ENCODE data around the gene ACTG1.
"Not testable (repeated sequence)": the region's sequence is repeated elsewhere in the genome, so short reads cannot be mapped to it uniquely, and the experiment has no call there.

The ACTG1 gene

DNA sequence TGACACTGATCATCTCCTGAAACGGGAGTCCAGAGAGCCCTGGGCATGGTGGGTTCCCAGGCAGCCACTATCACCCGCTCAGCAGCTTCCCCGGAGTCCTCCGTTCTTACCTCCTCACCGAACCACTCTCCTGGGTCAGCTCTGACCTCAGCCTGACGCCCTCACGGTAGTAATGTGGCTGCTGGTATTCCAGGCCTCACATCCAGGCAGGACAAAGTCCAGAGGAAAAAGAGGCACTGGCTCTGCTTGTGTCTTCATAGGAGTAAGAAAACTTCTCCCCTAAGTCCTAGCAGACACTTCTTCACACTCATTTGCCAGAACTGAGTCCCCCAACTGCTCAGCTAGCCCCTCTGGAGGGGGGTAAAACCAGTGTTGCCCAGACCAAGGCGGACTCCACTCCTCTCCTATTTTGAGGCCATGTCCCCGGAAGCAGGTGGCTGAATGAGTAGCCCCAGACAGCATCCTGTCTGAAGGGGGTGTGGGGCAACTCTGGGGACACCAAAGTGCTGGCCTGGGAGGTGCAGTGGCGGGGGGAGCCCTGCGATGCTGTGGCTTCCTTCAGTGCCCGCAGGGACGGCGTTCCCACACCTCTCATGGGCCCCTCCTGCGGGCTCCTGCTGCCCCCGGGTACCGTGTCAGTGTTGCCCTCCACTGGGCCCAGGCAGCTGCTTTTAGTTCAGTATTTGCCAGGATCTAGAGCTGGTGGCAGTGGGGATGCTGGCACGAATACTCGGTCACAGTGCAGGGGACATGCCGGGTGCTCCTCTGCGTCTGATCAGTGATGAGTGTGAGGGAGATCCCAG lies 20.9 kb upstream of the ACTG1 start:
- H3K23ac ChIP-seq (ENCODE audit: low read depth, low read length, poor library complexity) = no peak overlapping the region
- H2BK5ac ChIP-seq (ENCODE audit: low read length) = no peak overlapping the region
- peak overlapping the region; percentile 48 for H3K18ac ChIP-seq (ENCODE audit: low read length)
- no peak overlapping the region for H3K9ac ChIP-seq (ENCODE audit: low read depth, low read length, poor library complexity)
- no peak overlapping the region for H3K4me3 ChIP-seq (ENCODE audit: low read length in 2 of 2)
- H3K4me2 ChIP-seq (ENCODE audit: insufficient read depth, low read length, poor library complexity, severe bottlenecking) = no peak overlapping the region
- no CpG with 5 or more reads among the region's 21 CpGs for WGBS, 2 donors (ENCODE audit: extremely low coverage in 2 of 2, insufficient read length in 2 of 2, insufficient replicate concordance in 1 of 2)
- peaks cover 6% of the 10 kb centered on the region for H3K79me1 ChIP-seq (ENCODE audit: low read depth, low read length)
- H2BK15ac ChIP-seq (ENCODE audit: low read length) = no peak overlapping the region
- no peak overlapping the region for H2AFZ ChIP-seq (ENCODE audit: low read length)
- no peaks in the 10 kb centered on the region for H3K36me3 ChIP-seq (replicated peaks in 1 of 2; ENCODE audit: control insufficient read depth in 2 of 2, insufficient read depth in 2 of 2, low read length in 2 of 2)
- H3K27me3 ChIP-seq (ENCODE audit: control insufficient read depth in 3 of 3, insufficient read depth in 3 of 3, low read depth in 1 of 3, low read length in 3 of 3) = peaks cover 3 to 22% (median 6%) of the 10 kb centered on the region in 3 experiments
- H3K27ac ChIP-seq (replicated peaks; ENCODE audit: low read length) = no peak overlapping the region
- H3K4ac ChIP-seq (ENCODE audit: low read length) = no peak overlapping the region
- no peak overlapping the region for H2BK120ac ChIP-seq (ENCODE audit: low read depth, low read length)
- peak overlapping the region; percentile 71 for H3K14ac ChIP-seq (ENCODE audit: low read length)
- peak overlapping the region; percentile 41 for H2BK12ac ChIP-seq (ENCODE audit: low read length)
- no peak overlapping the region for H4K8ac ChIP-seq (ENCODE audit: low read depth, low read length)
- H2AK5ac ChIP-seq (ENCODE audit: low read depth, low read length) = peak overlapping the region; percentile 70
- H3K9me3 ChIP-seq (replicated peaks in 1 of 2; ENCODE audit: control insufficient read depth in 2 of 2, insufficient read depth in 1 of 2, low read depth in 1 of 2, low read length in 2 of 2) = peaks cover 0 to 6% of the 10 kb centered on the region in 2 donors
- DNase-seq (ENCODE audit: low spot score) = no peak
- H4K91ac ChIP-seq (ENCODE audit: low read depth, low read length, poor library complexity) = no peak overlapping the region
- peaks cover 2 to 6% of the 10 kb centered on the region in 2 donors for H3K4me1 ChIP-seq (ENCODE audit: control insufficient read depth in 2 of 2, insufficient read depth in 1 of 2, low read depth in 1 of 2, low read length in 2 of 2)

DNA sequence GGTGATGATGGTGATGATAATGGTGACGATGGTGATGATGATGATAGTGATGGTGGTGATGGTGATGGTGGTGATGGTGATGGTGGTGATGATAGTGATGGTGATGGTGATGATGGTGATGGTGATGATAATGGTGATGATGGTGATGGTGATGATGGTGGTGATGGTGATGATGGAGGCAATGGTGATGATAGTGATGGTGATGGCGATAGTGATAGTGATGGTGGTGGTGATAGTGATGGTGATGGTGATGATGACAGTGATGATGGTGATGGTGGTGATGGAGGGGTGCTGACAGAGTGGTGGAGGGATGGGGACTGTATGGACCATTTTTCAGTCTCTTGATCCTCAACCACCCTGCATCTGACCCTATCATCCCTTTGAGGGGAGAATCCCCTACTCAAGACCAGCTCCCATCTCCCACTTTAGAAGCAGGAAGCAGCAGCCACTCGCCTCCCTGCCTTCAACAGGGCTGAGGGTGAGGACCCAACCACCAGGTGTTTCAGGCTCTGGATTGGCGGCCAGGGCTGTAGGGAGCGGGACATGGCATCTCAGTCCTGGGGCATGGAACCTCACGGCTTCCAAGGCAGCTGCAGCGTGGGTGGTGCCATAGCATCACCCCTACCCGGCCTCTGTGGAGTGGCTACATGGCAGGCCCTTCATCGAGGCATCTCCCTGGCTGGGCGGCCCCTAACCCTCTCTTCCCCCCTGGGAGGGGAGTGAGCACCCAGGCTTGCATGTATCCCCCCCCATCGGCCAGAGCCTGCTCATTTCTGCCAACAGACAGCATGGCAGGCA lies 20.1 kb upstream of the ACTG1 start:
- H3K9me3 ChIP-seq (replicated peaks in 1 of 2; ENCODE audit: control insufficient read depth in 2 of 2, insufficient read depth in 1 of 2, low read depth in 1 of 2, low read length in 2 of 2) = peaks cover 0 to 6% of the 10 kb centered on the region in 2 donors
- DNase-seq (ENCODE audit: low spot score) = no peak
- no peak overlapping the region for H3K14ac ChIP-seq (ENCODE audit: low read length)
- peak overlapping the region in 1 of 2 donors; percentile 51 for H3K4me3 ChIP-seq (ENCODE audit: low read length in 2 of 2)
- H2BK5ac ChIP-seq (ENCODE audit: low read length) = no peak overlapping the region
- peak overlapping the region; percentile 12 for H4K91ac ChIP-seq (ENCODE audit: low read depth, low read length, poor library complexity)
- H2AK5ac ChIP-seq (ENCODE audit: low read depth, low read length) = peak overlapping the region; percentile 14
- H2BK120ac ChIP-seq (ENCODE audit: low read depth, low read length) = no peak overlapping the region
- no peak overlapping the region for H4K8ac ChIP-seq (ENCODE audit: low read depth, low read length)
- no peak overlapping the region for H3K4me2 ChIP-seq (ENCODE audit: insufficient read depth, low read length, poor library complexity, severe bottlenecking)
- peaks cover 6 to 22% (median 6%) of the 10 kb centered on the region in 3 experiments for H3K27me3 ChIP-seq (ENCODE audit: control insufficient read depth in 3 of 3, insufficient read depth in 3 of 3, low read depth in 1 of 3, low read length in 3 of 3)
- WGBS, 2 donors (ENCODE audit: extremely low coverage in 2 of 2, insufficient read length in 2 of 2, insufficient replicate concordance in 1 of 2) = no CpG with 5 or more reads among the region's 11 CpGs
- peak overlapping the region; percentile 37 for H2BK15ac ChIP-seq (ENCODE audit: low read length)
- no peak overlapping the region for H3K4ac ChIP-seq (ENCODE audit: low read length)
- H2AFZ ChIP-seq (ENCODE audit: low read length) = no peak overlapping the region
- peaks cover 6% of the 10 kb centered on the region for H3K79me1 ChIP-seq (ENCODE audit: low read depth, low read length)
- peaks cover 4 to 7% of the 10 kb centered on the region in 2 donors for H3K4me1 ChIP-seq (ENCODE audit: control insufficient read depth in 2 of 2, insufficient read depth in 1 of 2, low read depth in 1 of 2, low read length in 2 of 2)
- no peak overlapping the region for H3K23ac ChIP-seq (ENCODE audit: low read depth, low read length, poor library complexity)
- no peak overlapping the region for H2BK12ac ChIP-seq (ENCODE audit: low read length)
- no peak overlapping the region for H3K27ac ChIP-seq (replicated peaks; ENCODE audit: low read length)
- H3K9ac ChIP-seq (ENCODE audit: low read depth, low read length, poor library complexity) = peak overlapping the region; percentile 44
- H3K36me3 ChIP-seq (replicated peaks in 1 of 2; ENCODE audit: control insufficient read depth in 2 of 2, insufficient read depth in 2 of 2, low read length in 2 of 2) = no peaks in the 10 kb centered on the region
- H3K18ac ChIP-seq (ENCODE audit: low read length) = no peak overlapping the region

- H3K4me2 ChIP-seq (ENCODE audit: insufficient read depth, low read length, poor library complexity, severe bottlenecking); H3K9ac ChIP-seq (ENCODE audit: low read depth, low read length, poor library complexity); H4K8ac ChIP-seq (ENCODE audit: low read depth, low read length); H3K27ac ChIP-seq (replicated peaks; ENCODE audit: low read length); H3K36me3 ChIP-seq (replicated peaks in 1 of 2; ENCODE audit: control insufficient read depth in 2 of 2, insufficient read depth in 2 of 2, low read length in 2 of 2); DNase-seq (ENCODE audit: low spot score); H3K4me1 ChIP-seq (ENCODE audit: control insufficient read depth in 2 of 2, insufficient read depth in 1 of 2, low read depth in 1 of 2, low read length in 2 of 2); H2AFZ ChIP-seq (ENCODE audit: low read length); H3K18ac ChIP-seq (ENCODE audit: low read length); H3K79me1 ChIP-seq (ENCODE audit: low read depth, low read length); H3K9me3 ChIP-seq (replicated peaks in 1 of 2; ENCODE audit: control insufficient read depth in 2 of 2, insufficient read depth in 1 of 2, low read depth in 1 of 2, low read length in 2 of 2); H3K4ac ChIP-seq (ENCODE audit: low read length); H2BK5ac ChIP-seq (ENCODE audit: low read length); H3K23ac ChIP-seq (ENCODE audit: low read depth, low read length, poor library complexity); H2BK15ac ChIP-seq (ENCODE audit: low read length); H3K14ac ChIP-seq (ENCODE audit: low read length); H2AK5ac ChIP-seq (ENCODE audit: low read depth, low read length); H2BK120ac ChIP-seq (ENCODE audit: low read depth, low read length); H2BK12ac ChIP-seq (ENCODE audit: low read length): not testable (repeated sequence)
- Histone ChIP-seq H3K27me3 (ENCODE audit: control insufficient read depth in 3 of 3, insufficient read depth in 3 of 3, low read depth in 1 of 3, low read length in 3 of 3) (peaks cover 6 to 21% (median 10%) of the 10 kb centered on the region in 3 experiments), H4K91ac (ENCODE audit: low read depth, low read length, poor library complexity) (peak overlapping the region; percentile 12), H3K4me3 (ENCODE audit: low read length in 2 of 2) (peak overlapping the region in 1 of 2 donors; percentile 1)
- WGBS, 2 donors (ENCODE audit: extremely low coverage in 2 of 2, insufficient read length in 2 of 2, insufficient replicate concordance in 1 of 2) = no CpG with 5 or more reads among the region's 3 CpGs
Measured at GRCh38 chr17:81531998-81532404, 19.4 kb upstream of the ACTG1 start.

- no CpG with 5 or more reads among the region's 6 CpGs for WGBS, 2 donors (ENCODE audit: extremely low coverage in 2 of 2, insufficient read length in 2 of 2, insufficient replicate concordance in 1 of 2)
- not testable (repeated sequence) for H4K91ac ChIP-seq (ENCODE audit: low read depth, low read length, poor library complexity); H3K9ac ChIP-seq (ENCODE audit: low read depth, low read length, poor library complexity); H2AK5ac ChIP-seq (ENCODE audit: low read depth, low read length); H3K4ac ChIP-seq (ENCODE audit: low read length); H3K9me3 ChIP-seq (replicated peaks in 1 of 2; ENCODE audit: control insufficient read depth in 2 of 2, insufficient read depth in 1 of 2, low read depth in 1 of 2, low read length in 2 of 2); H3K14ac ChIP-seq (ENCODE audit: low read length); DNase-seq (ENCODE audit: low spot score); H3K4me2 ChIP-seq (ENCODE audit: insufficient read depth, low read length, poor library complexity, severe bottlenecking); H3K4me1 ChIP-seq (ENCODE audit: control insufficient read depth in 2 of 2, insufficient read depth in 1 of 2, low read depth in 1 of 2, low read length in 2 of 2); H2BK5ac ChIP-seq (ENCODE audit: low read length); H3K79me1 ChIP-seq (ENCODE audit: low read depth, low read length); H2BK12ac ChIP-seq (ENCODE audit: low read length); H2BK120ac ChIP-seq (ENCODE audit: low read depth, low read length); H3K36me3 ChIP-seq (replicated peaks in 1 of 2; ENCODE audit: control insufficient read depth in 2 of 2, insufficient read depth in 2 of 2, low read length in 2 of 2); H2BK15ac ChIP-seq (ENCODE audit: low read length); H4K8ac ChIP-seq (ENCODE audit: low read depth, low read length); H2AFZ ChIP-seq (ENCODE audit: low read length); H3K18ac ChIP-seq (ENCODE audit: low read length); H3K27ac ChIP-seq (replicated peaks; ENCODE audit: low read length); H3K4me3 ChIP-seq (ENCODE audit: low read length in 2 of 2)
- Histone ChIP-seq H3K27me3 (ENCODE audit: control insufficient read depth in 3 of 3, insufficient read depth in 3 of 3, low read depth in 1 of 3, low read length in 3 of 3) (peaks cover 0 to 15% (median 11%) of the 10 kb centered on the region in 3 experiments), H3K23ac (ENCODE audit: low read depth, low read length, poor library complexity) (peak overlapping the region; percentile 5)
Measured at GRCh38 chr17:81531013-81531412, 18.4 kb upstream of the ACTG1 start.

All from neuronal stem cell (in vitro differentiated cells).